Parathyroid adenoma (tissue), 2 donors: ENCODE data around the gene SGMS1.

Experiments
- H2AFZ ChIP-seq: fragments of 300-600 bp; sonication (generic); one replicate; pipeline ENCODE4 v1.7.0; 2017; ENCODE audit warnings: antibody characterized with exemption, mild to moderate bottlenecking
- H3K27ac ChIP-seq: fragments of 300-600 bp; sonication (generic); one replicate; pipeline ENCODE4 v1.7.0; 2017
- H3K27me3 ChIP-seq: fragments of 300-600 bp; sonication (generic); one replicate; pipeline ENCODE4 v1.7.0; 2017; ENCODE audit warnings: low read length; ENCODE audit not compliant: control insufficient read depth, insufficient read depth
- H3K36me3 ChIP-seq: fragments of 300-600 bp; sonication (generic); one replicate; pipeline ENCODE4 v1.7.0; 2017; ENCODE audit warnings: low read length; ENCODE audit not compliant: control insufficient read depth, insufficient read depth
- H3K4me1 ChIP-seq: fragments of 300-600 bp; sonication (generic); one replicate; pipeline ENCODE4 v1.7.0; 2017; ENCODE audit warnings: control low read depth
- H3K4me2 ChIP-seq: fragments of 300-600 bp; sonication (generic); one replicate; pipeline ENCODE4 v1.7.0; 2017; ENCODE audit warnings: low read length
- H3K4me3 ChIP-seq: fragments of 300-600 bp; sonication (generic); one replicate; pipeline ENCODE4 v1.7.0; 2017; ENCODE audit warnings: low read depth, low read length
- H3K79me2 ChIP-seq: fragments of 300-600 bp; sonication (generic); one replicate; pipeline ENCODE4 v1.7.0; 2017; ENCODE audit warnings: control low read depth
- H3K9ac ChIP-seq: fragments of 300-600 bp; sonication (generic); one replicate; pipeline ENCODE4 v1.7.0; 2017; ENCODE audit warnings: mild to moderate bottlenecking
- H3K9me3 ChIP-seq: fragments of 300-600 bp; sonication (generic); one replicate; pipeline ENCODE4 v1.7.0; 2017; ENCODE audit warnings: low read length; ENCODE audit not compliant: control insufficient read depth
- CTCF ChIP-seq: fragments of 300-600 bp; sonication (generic); IDR thresholded peaks from one replicate; pipeline ENCODE4 v1.7.0; 2017; ENCODE audit warnings: antibody characterized with exemption, mild to moderate bottlenecking
- donor health status: primary hyperparathyroidism.

SGMS1 gene

GRCh38 chr10:50605951-50606270 is 17.8 kb downstream of the SGMS1 start:
- TF ChIP-seq CTCF = no peak
- Histone ChIP-seq H3K9me3 (no peaks in the 10 kb centered on the region), H3K4me3 (no peak overlapping the region), H3K9ac (no peak overlapping the region), H3K4me2 (no peak overlapping the region), H3K27me3 (no peaks in the 10 kb centered on the region), H3K27ac (no peak overlapping the region), H3K79me2 (peaks cover 43% of the 10 kb centered on the region), H3K4me1 (peaks cover 56% of the 10 kb centered on the region), H3K36me3 (no peaks in the 10 kb centered on the region), H2AFZ (no peak overlapping the region)

- H3K4me1 ChIP-seq = peaks cover 53% of the 10 kb centered on the region
Observed at GRCh38 chr10:50605269-50605950, 18.3 kb downstream of the SGMS1 start.

GRCh38 chr10:50604809-50605208 is 18.9 kb downstream of the SGMS1 start:
- Histone ChIP-seq H3K4me2 (no peak overlapping the region), H3K9ac (no peak overlapping the region), H3K27ac (peak overlapping the region; percentile 17), H3K27me3 (no peaks in the 10 kb centered on the region), H3K4me3 (no peak overlapping the region), H3K36me3 (no peaks in the 10 kb centered on the region), H2AFZ (no peak overlapping the region), H3K4me1 (peaks cover 49% of the 10 kb centered on the region), H3K9me3 (no peaks in the 10 kb centered on the region), H3K79me2 (peaks cover 47% of the 10 kb centered on the region)
- no peak for TF ChIP-seq CTCF

More at GRCh38 chr10:50605269-50605950, 18.3 kb downstream of the SGMS1 start:
- Histone ChIP-seq H3K9ac (no peak overlapping the region), H3K27me3 (no peaks in the 10 kb centered on the region), H3K27ac (peak overlapping the region; percentile 17), H2AFZ (no peak overlapping the region), H3K79me2 (peaks cover 45% of the 10 kb centered on the region), H3K36me3 (no peaks in the 10 kb centered on the region), H3K4me2 (no peak overlapping the region), H3K4me3 (no peak overlapping the region), H3K9me3 (no peaks in the 10 kb centered on the region)
- TF ChIP-seq CTCF = no peak

GRCh38 chr10:50604049-50604640 is 19.6 kb downstream of the SGMS1 start:
- Histone ChIP-seq H3K4me2 (no peak overlapping the region), H3K4me3 (no peak overlapping the region), H3K79me2 (peaks cover 52% of the 10 kb centered on the region), H3K27me3 (no peaks in the 10 kb centered on the region), H3K4me1 (peaks cover 44% of the 10 kb centered on the region), H3K9ac (no peak overlapping the region), H3K36me3 (no peaks in the 10 kb centered on the region), H3K9me3 (no peaks in the 10 kb centered on the region), H2AFZ (no peak overlapping the region), H3K27ac (no peak overlapping the region)
- no peak for TF ChIP-seq CTCF
